Peyer's patch (tissue), 4 donors: Measurements from ENCODE around the gene TMEM143.

Experiments
- CTCF ChIP-seq, 6 experiments: fragments of 450-650 bp in 4 of 6; fragments of 200-600 bp in 2 of 6; sonication (generic) in 1 of 6; IDR thresholded peaks; one replicate each; pipeline ENCODE4 v1.5.1; 2017 to 2019; ENCODE audit warnings: antibody characterized with exemption in 6 of 6, mild to moderate bottlenecking in 3 of 6, moderate library complexity in 1 of 6
- POLR2A ChIP-seq, 2 donors: fragments of 450-650 bp; IDR thresholded peaks; one replicate each; pipeline ENCODE4 v1.5.1; 2017; ENCODE audit warnings: antibody characterized with exemption in 2 of 2, mild to moderate bottlenecking in 2 of 2, moderate library complexity in 2 of 2

- no peak for TF ChIP-seq POLR2A (IDR thresholded peaks at IDR 0.05)
- no peak for TF ChIP-seq CTCF (IDR thresholded peaks at IDR 0.05)
These were observed 78.8 kb downstream of the TMEM143 start for GRCh38 chr19:48284896-48285295.
